GM12878 (cell line): Measurements from ENCODE around the gene NCAM2. TPM values are rescaled to one million over a fixed set of nuclear protein-coding genes. Genes with fewer than 3 reads are reported as not detected.

ENCODE experiments used
- ATAC-seq: fragments of 200-7000 bp; cut with Tn5 transposase; 3 replicates; pipeline ENCODE4 v1.9.1; 2020; ENCODE audit warnings: mild to moderate bottlenecking, moderate library complexity
- BruUV-seq: library from RNA; stranded (reverse); fragments of 400-500 nt; replicated peaks from 2 replicates; lab custom pipeline; 2021; lab: Mats Ljungman, UMichigan
- CTCF ChIA-PET: fragments of 300-600 bp; sonication (Branson Sonifier 250); formaldehyde crosslinking; extraction: SDS; loops from one replicate; lab custom pipeline; 2021; ENCODE audit warnings: inconsistent platforms; lab: Yijun Ruan, JAX
- POLR2A ChIA-PET: fragments of 350-600 bp; formaldehyde crosslinking; extraction: SDS; loops from one replicate; lab custom pipeline; 2021; ENCODE audit warnings: inconsistent platforms; lab: Charles Lee
- RAD21 ChIA-PET: fragments of 300-600 bp; sonication (Branson Sonifier 250); formaldehyde crosslinking; loops from one replicate; lab custom pipeline; 2023; ENCODE audit warnings: antibody characterized with exemption; ENCODE audit not compliant: unreplicated experiment; lab: Charles Lee
- SMC1A ChIA-PET: fragments of 300-600 bp; sonication (Branson Sonifier 250); formaldehyde crosslinking; loops from one replicate; lab custom pipeline; 2023; ENCODE audit not compliant: unreplicated experiment, uncharacterized antibody; lab: Charles Lee
- DNase-seq: peaks from one replicate; pipeline ENCODE4 v3.0.0-alpha.2; 2011; ENCODE audit warnings: low read depth, low spot score
- FAIRE-seq: peaks from 3 replicates; lab custom pipeline; 2011; peaks lifted over from hg19 to GRCh38; lab: Jason Lieb, UNC
- H2AFZ ChIP-seq: 2 replicates; pipeline ENCODE4 v1.6.0; 2011; ENCODE audit warnings: low read depth, low read length, control low read depth; ENCODE audit not compliant: control insufficient read depth
- H3K27ac ChIP-seq: 2 replicates; pipeline ENCODE4 v1.5.1; 2011; ENCODE audit warnings: control low read depth; ENCODE audit not compliant: control insufficient read depth, insufficient read depth
- H3K27me3 ChIP-seq, 2 experiments: replicated peaks in 1 of 2; 2 replicates each; pipeline versions ENCODE4 v1.6.0 to v1.6.1; 2011; ENCODE audit warnings: low read length in 1 of 2; ENCODE audit not compliant: control insufficient read depth in 2 of 2, insufficient read depth in 2 of 2
- H3K36me3 ChIP-seq, 2 experiments: 2 replicates each; pipeline ENCODE4 v1.5.1; 2011; ENCODE audit warnings: low read length in 1 of 2; ENCODE audit not compliant: control insufficient read depth in 2 of 2, insufficient read depth in 2 of 2
- H3K4me1 ChIP-seq: 2 replicates; pipeline ENCODE4 v1.6.1; 2011; ENCODE audit warnings: mild to moderate bottlenecking, low read length, moderate library complexity, mixed read lengths; ENCODE audit not compliant: control insufficient read depth, insufficient read depth
- H3K4me2 ChIP-seq: 2 replicates; pipeline ENCODE4 v1.6.0; 2011; ENCODE audit warnings: control low read depth; ENCODE audit not compliant: control insufficient read depth, insufficient read depth
- H3K4me3 ChIP-seq: fragments of 200-600 bp; sonication (generic); 2 replicates; pipeline ENCODE4 v1.5.1; 2016
- H3K79me2 ChIP-seq: 2 replicates; pipeline ENCODE4 v1.6.0; 2011; ENCODE audit warnings: low read length; ENCODE audit not compliant: control insufficient read depth, insufficient read depth
- H3K9ac ChIP-seq: 2 replicates; pipeline ENCODE4 v1.8.0; 2011; ENCODE audit warnings: low read length, control low read depth, mixed read lengths; ENCODE audit not compliant: control insufficient read depth, insufficient read depth
- H3K9me3 ChIP-seq: replicated peaks from 3 replicates; pipeline ENCODE4 v1.5.1; 2011; ENCODE audit warnings: mild to moderate bottlenecking, low read length; ENCODE audit not compliant: control insufficient read depth, insufficient read depth
- H4K20me1 ChIP-seq: 2 replicates; pipeline ENCODE4 v1.6.0; 2011; ENCODE audit not compliant: control insufficient read depth, insufficient read depth
- CHD2 ChIP-seq: IDR thresholded peaks from 2 replicates; pipeline ENCODE4 v1.6.1; 2011; ENCODE audit warnings: low read depth, low read length, improper control_type of control experiment, borderline replicate concordance
- CHD4 ChIP-seq: fragments of 200-600 bp; sonication (generic); IDR thresholded peaks from 2 replicates; pipeline ENCODE4 v1.6.1; 2016; ENCODE audit warnings: mild to moderate bottlenecking
- EP300 ChIP-seq, 2 experiments: fragments of 150-350 bp in 1 of 2; IDR thresholded peaks; 2 replicates each; pipeline ENCODE4 v1.6.1; 2011 to 2012; ENCODE audit warnings: low read depth in 2 of 2, low read length in 2 of 2, borderline replicate concordance in 1 of 2, improper control_type of control experiment in 1 of 2, inconsistent platforms in 1 of 2; ENCODE audit not compliant: control insufficient read depth in 1 of 2
- FOS ChIP-seq: IDR thresholded peaks from 3 replicates; pipeline ENCODE4 v1.6.1; 2011; ENCODE audit warnings: borderline replicate concordance; ENCODE audit not compliant: insufficient read length; ENCODE audit errors: extremely low read depth
- JUNB ChIP-seq: IDR thresholded peaks from 2 replicates; pipeline ENCODE4 v1.6.1; 2016; ENCODE audit warnings: antibody characterized with exemption, mild to moderate bottlenecking
- MYC ChIP-seq: IDR thresholded peaks from 2 replicates; pipeline ENCODE4 v1.6.1; 2011; ENCODE audit warnings: mild to moderate bottlenecking, low read length, moderate library complexity, inconsistent platforms; ENCODE audit not compliant: insufficient read depth, insufficient replicate concordance, insufficient read length, severe bottlenecking
- NFYB ChIP-seq: IDR thresholded peaks from 2 replicates; pipeline ENCODE4 v1.6.1; 2011; ENCODE audit warnings: low read depth, mild to moderate bottlenecking, low read length, improper control_type of control experiment, moderate library complexity; ENCODE audit not compliant: insufficient read depth
- SREBF2 ChIP-seq: IDR thresholded peaks from 2 replicates; pipeline ENCODE4 v1.6.1; 2012; ENCODE audit warnings: mild to moderate bottlenecking, low read length
- STAT3 ChIP-seq: IDR thresholded peaks from 2 replicates; pipeline ENCODE4 v1.6.1; 2011; ENCODE audit warnings: low read depth, low read length, improper control_type of control experiment
- ZSCAN29 ChIP-seq: fragments of 450-650 bp; IDR thresholded peaks from 2 replicates; pipeline ENCODE4 v1.6.1; 2017; ENCODE audit warnings: mild to moderate bottlenecking, moderate library complexity
- WGBS: methylation state at CpG from one replicate; pipeline ENCODE4 v1.1.6; 2016; ENCODE audit warnings: low lambda C conversion rate; ENCODE audit not compliant: insufficient replicate concordance, insufficient coverage; ENCODE audit errors: missing lambda C conversion rate; 5-methylcytosine and 5-hydroxymethylcytosine counted together
- in situ Hi-C: fragments of 300-500 bp; cut with MboI; formaldehyde crosslinking; loops from 9 replicates; pipeline ENCODE4 v1.14.3; 2018; ENCODE audit warnings: mixed read lengths
- intact Hi-C: fragments of 100-400 bp; cut with micrococcal nuclease; formaldehyde crosslinking; loops from one replicate; pipeline ENCODE4 v1.14.2; 2022; ENCODE audit not compliant: unreplicated experiment
- polyA plus RNA-seq, 11 experiments: library from polyadenylated mRNA; depleted of rRNA in 4 of 11; unstranded in 6 of 11; stranded (reverse) in 5 of 11; fragments of >200 nt; fragmentation: Nextera tagmentation in 4 of 11; fragmentation: Illumina TruSeq in 1 of 11; extraction: Ambion mirVana in 4 of 11; extraction: Trizol in 1 of 11; gene quantifications; 1 replicate in 1 of 11; 2 replicates in 10 of 11; pipeline versions ENCODE4 v1.2.1 to v1.2.3, GENCODE V29; 2011 to 2016; ENCODE audit warnings: inconsistent platforms in 2 of 11, missing spikeins in 2 of 11, low read depth in 1 of 11
- total RNA-seq, 4 experiments: library from RNA; depleted of rRNA in 3 of 4; stranded (reverse); fragments of >200 nt in 3 of 4; fragmentation: Illumina TruSeq in 1 of 4; extraction: Trizol in 1 of 4; gene quantifications; 2 replicates each; pipeline versions ENCODE4 v1.2.1 to v1.2.3, GENCODE V29; 2013 to 2021
- TF ChIP-seq, protein P1 (sequence below): fragments of 450-650 bp; IDR thresholded peaks from 2 replicates; pipeline ENCODE4 v1.6.1; 2016; ENCODE audit warnings: mild to moderate bottlenecking
- TF ChIP-seq, protein P2 (sequence below): fragments of 450-650 bp; IDR thresholded peaks from 2 replicates; pipeline ENCODE4 v1.6.1; 2017; ENCODE audit warnings: antibody characterized with exemption, mild to moderate bottlenecking, moderate library complexity

NCAM2 gene
- total and polyA plus RNA-seq, 10 of the 15 experiments (the other 5 are each of a cell fraction or from before 2014, with no cell fraction given) = 0.23 to 0.27 TPM; not detected in 8

DNA sequence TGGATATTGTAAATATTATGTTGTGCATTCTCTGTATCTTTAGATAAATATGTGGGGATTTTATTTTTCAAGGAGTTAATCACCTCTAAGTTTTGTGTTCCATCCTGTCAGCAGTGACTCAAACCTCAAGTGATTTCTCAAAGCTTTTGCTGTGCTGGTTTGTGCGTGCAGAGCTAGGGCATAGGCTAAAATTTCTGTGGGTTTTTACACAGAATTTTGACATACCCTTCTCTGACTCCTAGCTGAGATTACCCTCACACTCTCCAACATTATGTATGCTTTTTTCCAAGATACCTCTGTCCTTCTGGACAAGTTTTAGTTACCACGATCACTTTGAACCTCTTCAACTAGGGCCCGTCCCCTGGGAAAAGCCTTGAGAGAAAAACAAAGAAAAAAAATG, 384.9 kb downstream of the NCAM2 start:
- in situ Hi-C loops (no loop called here), intact Hi-C loops (no loop called here)
- ChIA-PET CTCF (no interaction called here), SMC1A (no interaction called here), POLR2A (no interaction called here)
- DNase-seq (no peak), FAIRE-seq (no peak), ATAC-seq (no peak)
- no peaks in the 10 kb centered on the region for H3K79me2 ChIP-seq
- H3K27ac ChIP-seq = no peak overlapping the region
- no peaks in the 10 kb centered on the region for H3K9me3 ChIP-seq
- no peak overlapping the region for H2AFZ ChIP-seq
- 6% methylated on average over 3 of the region's 3 CpGs for WGBS
- BruUV-seq = no TSS peak
- no peak overlapping the region for H3K4me2 ChIP-seq
- H3K9ac ChIP-seq = no peak overlapping the region
- H3K4me3 ChIP-seq = no peak overlapping the region
- no peaks in the 10 kb centered on the region for H3K27me3 ChIP-seq
- no peaks in the 10 kb centered on the region for H3K4me1 ChIP-seq
- no peaks in the 10 kb centered on the region for H4K20me1 ChIP-seq
- TF ChIP-seq MYC = no peak
- no peak for TF ChIP-seq ZSCAN29
- TF ChIP-seq, all 136 proteins: peak for 0
- no peaks in the 10 kb centered on the region for H3K36me3 ChIP-seq
- RAD21 ChIA-PET = no interaction called here

DNA sequence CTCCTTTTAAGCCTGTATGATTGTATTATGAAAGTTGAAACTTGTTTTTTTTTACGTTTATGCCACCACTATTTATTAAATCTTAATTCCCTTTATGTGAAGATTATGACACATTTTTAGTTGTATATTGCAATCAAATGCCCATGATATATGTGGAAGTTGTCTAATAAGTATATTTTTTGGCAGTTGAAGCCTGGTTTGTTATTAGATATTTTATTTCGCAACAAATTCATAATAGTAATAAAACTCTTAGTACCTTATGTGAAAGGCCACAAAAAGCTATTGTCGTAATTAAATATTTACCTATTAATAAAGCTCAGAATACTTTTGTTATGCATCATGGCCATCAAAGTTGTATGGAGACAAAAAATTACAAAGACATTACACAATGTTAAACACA, 386.8 kb downstream of the NCAM2 start:
- ChIA-PET RAD21 (no interaction called here), SMC1A (no interaction called here), POLR2A (no interaction called here), CTCF (no interaction called here)
- intact Hi-C loops (no loop called here), in situ Hi-C loops (no loop called here)
- 45% methylated on average over 3 of the region's 3 CpGs for WGBS
- Histone ChIP-seq H4K20me1 (no peaks in the 10 kb centered on the region), H3K4me1 (no peaks in the 10 kb centered on the region), H3K27me3 (no peaks in the 10 kb centered on the region), H2AFZ (no peak overlapping the region), H3K4me3 (no peak overlapping the region), H3K4me2 (no peak overlapping the region), H3K9me3 (no peaks in the 10 kb centered on the region), H3K27ac (no peak overlapping the region), H3K36me3 (no peaks in the 10 kb centered on the region), H3K9ac (no peak overlapping the region), H3K79me2 (no peaks in the 10 kb centered on the region)
- DNase-seq = no peak
- no peak for FAIRE-seq
- BruUV-seq = no TSS peak
- ATAC-seq = no peak
- no peak for TF ChIP-seq CHD4
- TF ChIP-seq, protein P1, sequence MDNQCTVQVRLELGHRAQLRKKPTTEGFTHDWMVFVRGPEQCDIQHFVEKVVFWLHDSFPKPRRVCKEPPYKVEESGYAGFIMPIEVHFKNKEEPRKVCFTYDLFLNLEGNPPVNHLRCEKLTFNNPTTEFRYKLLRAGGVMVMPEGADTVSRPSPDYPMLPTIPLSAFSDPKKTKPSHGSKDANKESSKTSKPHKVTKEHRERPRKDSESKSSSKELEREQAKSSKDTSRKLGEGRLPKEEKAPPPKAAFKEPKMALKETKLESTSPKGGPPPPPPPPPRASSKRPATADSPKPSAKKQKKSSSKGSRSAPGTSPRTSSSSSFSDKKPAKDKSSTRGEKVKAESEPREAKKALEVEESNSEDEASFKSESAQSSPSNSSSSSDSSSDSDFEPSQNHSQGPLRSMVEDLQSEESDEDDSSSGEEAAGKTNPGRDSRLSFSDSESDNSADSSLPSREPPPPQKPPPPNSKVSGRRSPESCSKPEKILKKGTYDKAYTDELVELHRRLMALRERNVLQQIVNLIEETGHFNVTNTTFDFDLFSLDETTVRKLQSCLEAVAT = no peak
- TF ChIP-seq, protein P2, sequence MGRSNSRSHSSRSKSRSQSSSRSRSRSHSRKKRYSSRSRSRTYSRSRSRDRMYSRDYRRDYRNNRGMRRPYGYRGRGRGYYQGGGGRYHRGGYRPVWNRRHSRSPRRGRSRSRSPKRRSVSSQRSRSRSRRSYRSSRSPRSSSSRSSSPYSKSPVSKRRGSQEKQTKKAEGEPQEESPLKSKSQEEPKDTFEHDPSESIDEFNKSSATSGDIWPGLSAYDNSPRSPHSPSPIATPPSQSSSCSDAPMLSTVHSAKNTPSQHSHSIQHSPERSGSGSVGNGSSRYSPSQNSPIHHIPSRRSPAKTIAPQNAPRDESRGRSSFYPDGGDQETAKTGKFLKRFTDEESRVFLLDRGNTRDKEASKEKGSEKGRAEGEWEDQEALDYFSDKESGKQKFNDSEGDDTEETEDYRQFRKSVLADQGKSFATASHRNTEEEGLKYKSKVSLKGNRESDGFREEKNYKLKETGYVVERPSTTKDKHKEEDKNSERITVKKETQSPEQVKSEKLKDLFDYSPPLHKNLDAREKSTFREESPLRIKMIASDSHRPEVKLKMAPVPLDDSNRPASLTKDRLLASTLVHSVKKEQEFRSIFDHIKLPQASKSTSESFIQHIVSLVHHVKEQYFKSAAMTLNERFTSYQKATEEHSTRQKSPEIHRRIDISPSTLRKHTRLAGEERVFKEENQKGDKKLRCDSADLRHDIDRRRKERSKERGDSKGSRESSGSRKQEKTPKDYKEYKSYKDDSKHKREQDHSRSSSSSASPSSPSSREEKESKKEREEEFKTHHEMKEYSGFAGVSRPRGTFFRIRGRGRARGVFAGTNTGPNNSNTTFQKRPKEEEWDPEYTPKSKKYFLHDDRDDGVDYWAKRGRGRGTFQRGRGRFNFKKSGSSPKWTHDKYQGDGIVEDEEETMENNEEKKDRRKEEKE = no peak
- no peak for TF ChIP-seq SREBF2
- no peak for TF ChIP-seq NFYB
- no peak for TF ChIP-seq JUNB
- no peak for TF ChIP-seq STAT3
- TF ChIP-seq EP300 (IDR thresholded peaks at IDR 0.05; ENCODE audit: borderline replicate concordance in 1 of 2, control insufficient read depth in 1 of 2, low read depth in 2 of 2, low read length in 2 of 2) = no peak
- TF ChIP-seq CHD2 = no peak
- TF ChIP-seq FOS = no peak
